Neural cell (in vitro differentiated cells): ENCODE results near the gene CENPA. TPM values are rescaled to one million over a fixed set of nuclear protein-coding genes. Genes with fewer than 3 reads are reported as not detected.

Experiments
- H2AFZ ChIP-seq: fragments of 200-600, 300-800 bp; sonication (generic), shearing (Covaris generic); 2 replicates; pipeline ENCODE4 v1.6.0; 2014; ENCODE audit warnings: low read depth, mild to moderate bottlenecking, antibody characterized with exemption, low read length, moderate library complexity
- H3F3A ChIP-seq: fragments of 200-600 bp; shearing (Covaris generic); 2 replicates; pipeline ENCODE4 v1.6.1; 2016; ENCODE audit warnings: mild to moderate bottlenecking, moderate library complexity, mixed read lengths, antibody characterized with exemption, low read length; ENCODE audit not compliant: insufficient read depth, poor library complexity, severe bottlenecking
- H3K27ac ChIP-seq: fragments of 200-600, 300-800 bp; sonication (generic), shearing (Covaris generic); 2 replicates; pipeline ENCODE4 v1.5.1; 2014; ENCODE audit warnings: mild to moderate bottlenecking, low read length, moderate library complexity
- H3K27me3 ChIP-seq: fragments of 300-800, 200-600 bp; sonication (generic), shearing (Covaris generic); 2 replicates; pipeline ENCODE4 v1.6.0; 2014; ENCODE audit warnings: mild to moderate bottlenecking, low read depth, low read length, moderate library complexity; ENCODE audit not compliant: insufficient read depth
- H3K36me3 ChIP-seq: fragments of 300-800, 200-600 bp; sonication (generic), shearing (Covaris generic); 2 replicates; pipeline ENCODE4 v1.5.1; 2014; ENCODE audit warnings: mild to moderate bottlenecking, antibody characterized with exemption, low read length, moderate library complexity; ENCODE audit not compliant: insufficient read depth
- H3K4me2 ChIP-seq: fragments of 300-800, 200-600 bp; sonication (generic), shearing (Covaris generic); 2 replicates; pipeline ENCODE4 v1.6.0; 2014; ENCODE audit warnings: mild to moderate bottlenecking, low read length
- H3K4me3 ChIP-seq: fragments of 300-800, 200-600 bp; sonication (generic), shearing (Covaris generic); 2 replicates; pipeline ENCODE4 v1.5.1; 2014; ENCODE audit warnings: mild to moderate bottlenecking, low read length, moderate library complexity
- H3K79me2 ChIP-seq: fragments of 200-600 bp; shearing (Covaris generic); replicated peaks from 2 replicates; pipeline ENCODE4 v1.6.0; 2014; ENCODE audit warnings: mild to moderate bottlenecking, low read length, moderate library complexity; ENCODE audit not compliant: insufficient read depth
- H3K9ac ChIP-seq: fragments of 300-800, 200-600 bp; sonication (generic), shearing (Covaris generic); 2 replicates; pipeline ENCODE4 v1.6.1; 2016; ENCODE audit warnings: mild to moderate bottlenecking, low read length, mixed read lengths
- H3K9me2 ChIP-seq: fragments of 200-600 bp; shearing (Covaris generic); 2 replicates; pipeline ENCODE4 v1.6.1; 2016; ENCODE audit warnings: mild to moderate bottlenecking, low read length, mixed read lengths; ENCODE audit not compliant: insufficient read depth
- H3K9me3 ChIP-seq: fragments of 200-600, 300-800 bp; sonication (generic), shearing (Covaris generic); 2 replicates; pipeline ENCODE4 v1.6.1; 2016; ENCODE audit warnings: mild to moderate bottlenecking, mixed run types, low read length, moderate library complexity, mixed read lengths
- H4K20me1 ChIP-seq: fragments of 200-600 bp; shearing (Covaris generic); 2 replicates; pipeline ENCODE4 v1.6.1; 2016; ENCODE audit warnings: mild to moderate bottlenecking, mixed run types; ENCODE audit not compliant: insufficient read depth
- EP300 ChIP-seq: fragments of 450-650 bp; conservative IDR thresholded peaks from 2 replicates; pipeline ENCODE4 v1.6.1; 2014; ENCODE audit warnings: antibody characterized with exemption, mild to moderate bottlenecking, moderate library complexity; ENCODE audit not compliant: poor library complexity, severe bottlenecking
- EZH2 ChIP-seq: fragments of 200-600, 300-800 bp; shearing (Covaris generic), sonication (generic); IDR thresholded peaks from 2 replicates; pipeline ENCODE4 v1.6.1; 2014; ENCODE audit warnings: antibody characterized with exemption, low read length, borderline replicate concordance, mild to moderate bottlenecking; ENCODE audit not compliant: insufficient read depth, poor library complexity, severe bottlenecking
- MXI1 ChIP-seq: fragments of 450-650 bp; conservative IDR thresholded peaks from 2 replicates; pipeline ENCODE4 v1.6.1; 2014; ENCODE audit warnings: antibody characterized with exemption, mild to moderate bottlenecking; ENCODE audit not compliant: poor library complexity, severe bottlenecking
- POLR2AphosphoS5 ChIP-seq: IDR thresholded peaks from 2 replicates; pipeline ENCODE4 v1.6.1; 2012
- RAD21 ChIP-seq: fragments of 450-650 bp; conservative IDR thresholded peaks from 2 replicates; pipeline ENCODE4 v1.6.1; 2014; ENCODE audit warnings: antibody characterized with exemption, mild to moderate bottlenecking, moderate library complexity
- SMC3 ChIP-seq: fragments of 450-650 bp; conservative IDR thresholded peaks from 2 replicates; pipeline ENCODE4 v1.6.1; 2014; ENCODE audit warnings: antibody characterized with exemption, mild to moderate bottlenecking, moderate library complexity; ENCODE audit not compliant: poor library complexity
- TAF1 ChIP-seq: IDR thresholded peaks from 2 replicates; pipeline ENCODE4 v1.6.1; 2012; ENCODE audit warnings: low read depth
- polyA plus RNA-seq: library from polyadenylated mRNA; depleted of rRNA; stranded (reverse); fragments of >200 nt; gene quantifications from 2 replicates; pipeline ENCODE4 v1.2.3, GENCODE V29; 2014
- TF ChIP-seq, protein P1 (sequence below): fragments of 450-650 bp; IDR thresholded peaks from 2 replicates; pipeline ENCODE4 v1.5.1; 2014; ENCODE audit warnings: antibody characterized with exemption, mild to moderate bottlenecking, moderate library complexity; ENCODE audit not compliant: poor library complexity, severe bottlenecking
- TF ChIP-seq, protein P2 (sequence below): IDR thresholded peaks from 2 replicates; pipeline ENCODE4 v1.6.1; 2012; ENCODE audit warnings: borderline replicate concordance

CENPA gene
- polyA plus RNA-seq, 1 donor from 2014 or later, result 0.54 TPM

DNA sequence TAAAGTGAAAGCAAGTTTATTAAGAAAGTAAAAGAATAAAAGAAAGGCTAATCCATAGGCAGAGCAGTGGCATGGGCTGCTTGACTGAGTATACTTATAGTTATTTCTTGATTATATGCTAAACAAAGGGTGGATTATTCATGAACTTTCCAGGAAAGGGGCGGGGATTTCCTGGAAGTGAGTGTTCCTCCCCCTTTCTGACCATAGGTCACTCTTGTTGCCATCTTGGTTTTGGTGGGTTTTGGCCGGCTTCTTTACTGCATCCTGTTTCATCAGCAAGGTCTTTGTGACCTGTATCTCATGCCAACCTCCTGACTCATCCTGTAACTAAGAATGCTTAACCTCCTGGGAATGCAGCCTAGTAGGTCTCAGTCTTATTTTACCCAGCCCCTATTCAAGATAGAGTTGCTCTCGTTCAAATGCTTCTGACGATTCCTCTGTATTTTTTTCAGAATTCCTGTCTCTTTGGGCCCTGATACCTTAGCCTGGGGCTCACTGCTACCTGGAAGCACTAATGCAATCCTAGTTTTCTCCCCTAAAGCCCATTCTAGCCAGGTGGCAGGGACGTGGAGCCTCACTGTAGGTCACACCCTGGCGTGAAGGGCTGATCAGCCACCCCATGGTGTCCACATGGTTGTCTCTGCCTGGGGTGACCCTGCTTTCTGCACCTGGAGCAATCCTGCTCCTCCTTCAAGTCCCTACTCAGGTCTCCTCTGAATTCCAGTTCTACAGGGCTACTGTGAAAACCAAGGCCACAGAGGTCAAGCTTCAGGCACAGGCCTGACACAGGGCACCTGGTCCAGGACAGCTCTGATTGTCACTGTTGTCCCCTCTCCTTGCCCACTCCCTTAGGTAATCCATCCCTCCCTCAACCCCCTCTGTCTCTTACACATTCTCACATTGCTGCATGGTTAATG is 27.7 kb upstream of the CENPA start:
- no peak overlapping the region for H3K9ac ChIP-seq
- no peak overlapping the region for H2AFZ ChIP-seq
- H3K9me2 ChIP-seq, result no peaks in the 10 kb centered on the region

DNA sequence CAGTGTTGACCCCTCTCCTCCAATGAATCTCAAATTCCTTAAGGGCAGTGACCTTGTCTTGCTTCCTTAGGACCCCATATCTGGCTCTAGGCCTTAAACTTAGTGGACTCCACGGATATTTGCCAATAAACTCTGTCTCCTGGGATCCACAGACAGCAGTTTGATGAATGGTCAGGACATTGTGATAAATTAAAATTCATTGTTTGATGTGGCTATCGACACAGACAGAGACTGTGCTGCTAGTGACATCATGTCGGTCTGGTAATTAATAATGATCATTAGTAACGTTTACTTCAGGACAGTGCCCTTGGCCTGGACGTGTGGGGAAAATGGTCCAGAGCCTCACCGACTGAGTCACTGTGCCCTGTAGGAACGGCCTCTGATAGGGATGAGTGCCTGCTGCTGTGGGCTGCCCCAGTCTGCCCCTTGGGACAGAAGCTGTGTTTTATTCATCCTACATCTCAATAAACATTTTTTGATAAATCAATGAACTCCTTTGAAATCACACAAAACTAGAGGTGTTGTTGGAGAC is 27.0 kb upstream of the CENPA start:
- Histone ChIP-seq H4K20me1 (no peaks in the 10 kb centered on the region), H3K36me3 (no peaks in the 10 kb centered on the region), H3K79me2 (no peaks in the 10 kb centered on the region), H3F3A (no peaks in the 10 kb centered on the region), H3K4me2 (no peak overlapping the region), H3K9me2 (no peaks in the 10 kb centered on the region), H3K27me3 (no peaks in the 10 kb centered on the region), H3K4me3 (no peak overlapping the region), H3K9me3 (no peaks in the 10 kb centered on the region), H3K9ac (no peak overlapping the region), H3K27ac (no peak overlapping the region), H2AFZ (no peak overlapping the region)
- no peak for TF ChIP-seq POLR2AphosphoS5

More for the DNA sequence above, 27.7 kb upstream of the CENPA start:
- H3K36me3 ChIP-seq, result no peaks in the 10 kb centered on the region
- TF ChIP-seq POLR2AphosphoS5, result no peak
- TF ChIP-seq, protein P1, sequence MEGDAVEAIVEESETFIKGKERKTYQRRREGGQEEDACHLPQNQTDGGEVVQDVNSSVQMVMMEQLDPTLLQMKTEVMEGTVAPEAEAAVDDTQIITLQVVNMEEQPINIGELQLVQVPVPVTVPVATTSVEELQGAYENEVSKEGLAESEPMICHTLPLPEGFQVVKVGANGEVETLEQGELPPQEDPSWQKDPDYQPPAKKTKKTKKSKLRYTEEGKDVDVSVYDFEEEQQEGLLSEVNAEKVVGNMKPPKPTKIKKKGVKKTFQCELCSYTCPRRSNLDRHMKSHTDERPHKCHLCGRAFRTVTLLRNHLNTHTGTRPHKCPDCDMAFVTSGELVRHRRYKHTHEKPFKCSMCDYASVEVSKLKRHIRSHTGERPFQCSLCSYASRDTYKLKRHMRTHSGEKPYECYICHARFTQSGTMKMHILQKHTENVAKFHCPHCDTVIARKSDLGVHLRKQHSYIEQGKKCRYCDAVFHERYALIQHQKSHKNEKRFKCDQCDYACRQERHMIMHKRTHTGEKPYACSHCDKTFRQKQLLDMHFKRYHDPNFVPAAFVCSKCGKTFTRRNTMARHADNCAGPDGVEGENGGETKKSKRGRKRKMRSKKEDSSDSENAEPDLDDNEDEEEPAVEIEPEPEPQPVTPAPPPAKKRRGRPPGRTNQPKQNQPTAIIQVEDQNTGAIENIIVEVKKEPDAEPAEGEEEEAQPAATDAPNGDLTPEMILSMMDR, result no peak
- no peak for TF ChIP-seq SMC3
- no peak for TF ChIP-seq EZH2
- no peak for TF ChIP-seq TAF1
- TF ChIP-seq MXI1, result no peak
- TF ChIP-seq RAD21, result no peak
- TF ChIP-seq EP300, result no peak
- TF ChIP-seq, protein P2, sequence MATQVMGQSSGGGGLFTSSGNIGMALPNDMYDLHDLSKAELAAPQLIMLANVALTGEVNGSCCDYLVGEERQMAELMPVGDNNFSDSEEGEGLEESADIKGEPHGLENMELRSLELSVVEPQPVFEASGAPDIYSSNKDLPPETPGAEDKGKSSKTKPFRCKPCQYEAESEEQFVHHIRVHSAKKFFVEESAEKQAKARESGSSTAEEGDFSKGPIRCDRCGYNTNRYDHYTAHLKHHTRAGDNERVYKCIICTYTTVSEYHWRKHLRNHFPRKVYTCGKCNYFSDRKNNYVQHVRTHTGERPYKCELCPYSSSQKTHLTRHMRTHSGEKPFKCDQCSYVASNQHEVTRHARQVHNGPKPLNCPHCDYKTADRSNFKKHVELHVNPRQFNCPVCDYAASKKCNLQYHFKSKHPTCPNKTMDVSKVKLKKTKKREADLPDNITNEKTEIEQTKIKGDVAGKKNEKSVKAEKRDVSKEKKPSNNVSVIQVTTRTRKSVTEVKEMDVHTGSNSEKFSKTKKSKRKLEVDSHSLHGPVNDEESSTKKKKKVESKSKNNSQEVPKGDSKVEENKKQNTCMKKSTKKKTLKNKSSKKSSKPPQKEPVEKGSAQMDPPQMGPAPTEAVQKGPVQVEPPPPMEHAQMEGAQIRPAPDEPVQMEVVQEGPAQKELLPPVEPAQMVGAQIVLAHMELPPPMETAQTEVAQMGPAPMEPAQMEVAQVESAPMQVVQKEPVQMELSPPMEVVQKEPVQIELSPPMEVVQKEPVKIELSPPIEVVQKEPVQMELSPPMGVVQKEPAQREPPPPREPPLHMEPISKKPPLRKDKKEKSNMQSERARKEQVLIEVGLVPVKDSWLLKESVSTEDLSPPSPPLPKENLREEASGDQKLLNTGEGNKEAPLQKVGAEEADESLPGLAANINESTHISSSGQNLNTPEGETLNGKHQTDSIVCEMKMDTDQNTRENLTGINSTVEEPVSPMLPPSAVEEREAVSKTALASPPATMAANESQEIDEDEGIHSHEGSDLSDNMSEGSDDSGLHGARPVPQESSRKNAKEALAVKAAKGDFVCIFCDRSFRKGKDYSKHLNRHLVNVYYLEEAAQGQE, result no peak
- H3K4me3 ChIP-seq, result no peak overlapping the region
- H3K79me2 ChIP-seq, result no peaks in the 10 kb centered on the region
- H4K20me1 ChIP-seq, result no peaks in the 10 kb centered on the region
- no peak overlapping the region for H3K4me2 ChIP-seq
- no peaks in the 10 kb centered on the region for H3F3A ChIP-seq
- no peaks in the 10 kb centered on the region for H3K27me3 ChIP-seq
- no peak overlapping the region for H3K27ac ChIP-seq
- H3K9me3 ChIP-seq, result no peaks in the 10 kb centered on the region
